GM10248 (cell line): Measurements from ENCODE around the gene TRABD.

ENCODE experiments used
- CTCF ChIA-PET: fragments of 300-600 bp; sonication (Branson Sonifier 250); formaldehyde crosslinking; extraction: SDS; loops from one replicate; lab custom pipeline; 2021; ENCODE audit warnings: antibody characterized with exemption; lab: Yijun Ruan, JAX
- POLR2A ChIA-PET: fragments of 350-650 bp; sonication (Branson Sonifier 250); formaldehyde crosslinking; extraction: SDS; loops from one replicate; lab custom pipeline; 2020; ENCODE audit warnings: antibody characterized with exemption; lab: Yijun Ruan, JAX
- DNase-seq: peaks from one replicate; pipeline ENCODE4 v3.0.0; 2012; ENCODE audit errors: extremely low spot score
- TF ChIP-seq, protein P1 (sequence below): IDR thresholded peaks from 2 replicates; pipeline ENCODE4 v1.5.1; 2012; ENCODE audit warnings: mild to moderate bottlenecking, low read depth; ENCODE audit errors: extremely low read depth, missing control alignments, control extremely low read depth

The TRABD gene

DNA sequence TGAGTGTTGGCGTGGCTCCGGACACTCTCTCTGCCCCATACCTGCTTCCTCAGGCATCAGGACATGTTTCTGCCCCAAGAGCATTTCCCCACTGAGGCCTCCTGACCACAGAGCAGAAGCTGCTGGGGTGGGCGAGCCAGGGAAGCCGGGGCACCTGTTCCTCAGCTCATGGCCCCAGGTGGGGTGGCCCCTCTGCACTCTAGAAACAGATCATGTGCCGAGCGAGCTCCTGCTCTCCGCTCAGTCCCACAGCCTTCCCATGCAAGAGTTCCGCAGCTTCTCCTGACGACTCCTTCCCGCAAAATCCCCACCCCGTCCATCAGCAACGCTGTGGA, 37.6 kb upstream of the TRABD start:
- CTCF ChIA-PET, result interaction anchor here (1.0 to 4.0 kb wide), 12 partner anchors 11 to 96 kb away, joined by 3 to 23 read pairs (median 5); partner anchors contain the start of gene MLC1
- POLR2A ChIA-PET, result interaction anchor here (0.6 kb wide), 1 partner anchor 123 kb away, joined by 6 read pairs; no protein-coding TSS in a partner anchor

DNA sequence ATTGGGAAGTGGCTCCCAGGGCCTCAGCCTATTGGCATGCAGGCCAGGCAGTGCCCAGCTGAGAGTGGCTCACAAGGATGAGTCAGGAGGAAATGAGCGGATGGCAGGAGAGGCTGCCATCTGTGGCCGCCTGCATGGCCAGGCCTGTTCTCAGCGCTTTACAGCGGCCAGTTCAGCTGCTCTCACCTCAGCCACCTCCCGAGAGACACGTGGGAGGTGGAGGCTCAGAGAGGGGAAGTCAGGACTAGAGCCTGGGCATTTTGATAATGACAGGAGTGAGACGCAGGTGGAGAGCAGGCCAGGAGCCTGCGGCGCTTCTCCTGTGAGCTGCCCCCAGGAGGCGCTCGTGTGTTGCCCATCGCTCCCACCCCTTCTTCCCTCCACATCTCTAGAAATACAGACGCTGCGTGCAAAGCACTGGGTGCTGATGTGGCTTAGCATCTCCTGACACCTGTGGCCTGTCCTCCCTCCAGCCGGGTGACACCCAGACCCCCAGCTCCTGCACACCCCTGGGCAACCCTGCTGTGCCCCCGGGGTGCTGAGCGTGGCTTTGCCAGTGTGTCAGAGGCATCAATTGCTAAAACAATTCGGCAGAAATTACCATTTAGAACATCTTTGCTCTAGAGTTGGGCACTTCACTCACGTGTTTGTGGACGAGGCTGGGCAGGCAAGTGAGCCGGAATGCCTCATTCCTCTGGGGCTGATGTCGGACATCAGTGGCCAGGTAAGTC, 36.6 kb upstream of the TRABD start:
- TF ChIP-seq, protein P1, sequence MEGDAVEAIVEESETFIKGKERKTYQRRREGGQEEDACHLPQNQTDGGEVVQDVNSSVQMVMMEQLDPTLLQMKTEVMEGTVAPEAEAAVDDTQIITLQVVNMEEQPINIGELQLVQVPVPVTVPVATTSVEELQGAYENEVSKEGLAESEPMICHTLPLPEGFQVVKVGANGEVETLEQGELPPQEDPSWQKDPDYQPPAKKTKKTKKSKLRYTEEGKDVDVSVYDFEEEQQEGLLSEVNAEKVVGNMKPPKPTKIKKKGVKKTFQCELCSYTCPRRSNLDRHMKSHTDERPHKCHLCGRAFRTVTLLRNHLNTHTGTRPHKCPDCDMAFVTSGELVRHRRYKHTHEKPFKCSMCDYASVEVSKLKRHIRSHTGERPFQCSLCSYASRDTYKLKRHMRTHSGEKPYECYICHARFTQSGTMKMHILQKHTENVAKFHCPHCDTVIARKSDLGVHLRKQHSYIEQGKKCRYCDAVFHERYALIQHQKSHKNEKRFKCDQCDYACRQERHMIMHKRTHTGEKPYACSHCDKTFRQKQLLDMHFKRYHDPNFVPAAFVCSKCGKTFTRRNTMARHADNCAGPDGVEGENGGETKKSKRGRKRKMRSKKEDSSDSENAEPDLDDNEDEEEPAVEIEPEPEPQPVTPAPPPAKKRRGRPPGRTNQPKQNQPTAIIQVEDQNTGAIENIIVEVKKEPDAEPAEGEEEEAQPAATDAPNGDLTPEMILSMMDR, result peak; percentile 87
- ChIA-PET POLR2A (no interaction called here), CTCF (interaction anchor here (0.6 to 4.0 kb wide), 20 partner anchors 9 to 218 kb away, joined by 3 to 23 read pairs (median 4); partner anchors contain the start of gene MLC1)
- peak; percentile 92 for DNase-seq

More for the DNA sequence above, 37.6 kb upstream of the TRABD start:
- DNase-seq, result no peak
- TF ChIP-seq, protein P1, result no peak

DNA sequence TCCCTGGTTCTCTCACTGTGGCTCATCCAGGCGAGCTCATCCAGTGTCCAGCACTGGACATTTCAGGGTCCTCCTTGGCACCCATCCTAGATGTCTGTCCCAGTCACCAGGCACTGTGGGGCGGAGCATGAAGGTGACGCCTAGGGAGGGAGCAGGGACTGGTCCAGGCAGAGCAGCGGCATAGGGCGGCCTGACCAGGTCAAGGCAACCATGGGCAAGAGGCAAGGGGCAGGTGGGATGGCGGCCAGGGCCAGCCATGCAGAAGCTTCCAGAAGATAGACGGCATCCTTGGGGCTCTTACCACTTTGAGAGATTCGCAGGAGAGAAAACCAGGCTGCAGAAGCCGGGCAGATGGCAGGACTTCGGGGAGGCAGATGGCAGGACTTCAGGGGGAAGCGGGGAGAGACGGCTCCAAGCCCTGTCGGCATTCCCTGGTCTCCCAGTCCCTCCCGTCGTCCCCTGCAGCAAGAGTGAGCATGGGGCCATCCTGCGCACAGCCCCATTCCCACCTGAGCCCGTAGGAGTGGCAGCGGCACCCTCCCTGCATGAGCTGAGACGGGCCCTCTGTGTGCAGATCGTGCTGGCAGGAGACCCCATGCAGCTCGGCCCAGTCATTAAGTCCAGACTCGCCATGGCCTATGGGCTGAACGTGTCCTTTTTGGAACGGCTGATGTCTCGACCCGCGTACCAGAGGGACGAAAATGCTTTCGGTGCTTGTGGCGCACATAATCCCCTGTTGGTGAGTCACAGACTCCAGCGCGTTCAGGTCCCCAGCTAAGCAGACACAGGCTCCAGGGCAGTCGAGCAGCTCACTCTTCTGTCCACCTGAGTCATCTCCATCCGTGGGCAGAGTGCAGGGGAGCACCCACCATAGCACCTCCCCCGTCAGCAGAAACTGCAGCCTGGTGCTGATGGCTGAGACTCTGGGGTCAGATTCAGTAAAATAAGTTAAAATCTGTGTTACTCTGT, 35.3 kb upstream of the TRABD start:
- POLR2A ChIA-PET, result no interaction called here
- CTCF ChIA-PET, result interaction anchor here (0.9 to 4.0 kb wide), 8 partner anchors 11 to 92 kb away, joined by 3 to 23 read pairs (median 4); no protein-coding TSS in a partner anchor
- TF ChIP-seq, protein P1, result no peak
- DNase-seq, result no peak

DNA sequence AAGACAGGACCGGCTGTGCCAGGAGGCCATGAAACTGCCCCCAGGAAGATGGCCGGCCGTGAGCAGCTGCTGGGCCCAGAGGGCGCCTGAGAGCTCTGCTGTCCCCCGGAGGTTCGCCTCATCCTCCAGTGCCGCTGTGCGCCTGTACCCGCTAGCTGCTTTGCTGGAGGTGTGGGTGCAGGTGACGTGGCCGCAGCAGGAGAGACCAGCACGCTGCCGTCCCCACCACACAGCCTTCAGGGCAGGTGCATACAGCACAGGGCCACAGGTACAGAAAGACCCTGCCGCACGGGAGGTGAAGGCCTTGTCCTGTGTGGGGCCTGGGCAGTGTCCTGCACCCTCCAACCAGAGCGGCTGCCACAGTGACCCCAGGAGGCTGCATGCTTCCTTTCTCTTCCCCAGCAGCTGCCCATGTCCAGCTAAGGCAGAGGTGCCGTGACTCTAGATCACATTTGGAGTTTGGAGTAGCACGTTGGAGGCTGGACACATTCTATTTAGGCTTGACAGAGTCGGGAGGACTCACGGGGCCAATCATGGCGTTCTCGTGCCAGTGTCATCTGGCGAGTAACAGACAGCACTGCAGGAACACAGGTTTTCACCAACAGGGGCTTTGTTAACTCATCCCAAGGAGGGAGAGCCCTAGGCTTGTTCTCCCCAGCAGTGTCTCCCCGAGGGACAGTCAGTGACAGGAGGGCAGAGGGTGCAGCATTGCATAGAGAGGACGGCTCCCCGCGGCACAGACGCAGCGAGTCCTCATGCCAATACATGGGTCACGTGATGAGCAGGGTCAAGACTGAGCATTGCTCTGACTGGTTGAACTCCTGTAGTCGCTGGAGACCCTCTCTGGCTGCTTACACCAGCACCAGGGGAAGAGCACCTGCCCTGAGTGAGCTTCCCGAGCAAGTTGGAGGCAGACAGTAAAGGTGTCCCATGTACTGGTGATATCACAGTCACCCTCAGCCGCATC, 33.9 kb upstream of the TRABD start:
- POLR2A ChIA-PET, result no interaction called here
- DNase-seq, result no peak
- CTCF ChIA-PET, result interaction anchor here (1.2 to 4.0 kb wide), 3 partner anchors 9 to 86 kb away, joined by 3 to 21 read pairs (median 4); no protein-coding TSS in a partner anchor
- TF ChIP-seq, protein P1, result no peak

DNA sequence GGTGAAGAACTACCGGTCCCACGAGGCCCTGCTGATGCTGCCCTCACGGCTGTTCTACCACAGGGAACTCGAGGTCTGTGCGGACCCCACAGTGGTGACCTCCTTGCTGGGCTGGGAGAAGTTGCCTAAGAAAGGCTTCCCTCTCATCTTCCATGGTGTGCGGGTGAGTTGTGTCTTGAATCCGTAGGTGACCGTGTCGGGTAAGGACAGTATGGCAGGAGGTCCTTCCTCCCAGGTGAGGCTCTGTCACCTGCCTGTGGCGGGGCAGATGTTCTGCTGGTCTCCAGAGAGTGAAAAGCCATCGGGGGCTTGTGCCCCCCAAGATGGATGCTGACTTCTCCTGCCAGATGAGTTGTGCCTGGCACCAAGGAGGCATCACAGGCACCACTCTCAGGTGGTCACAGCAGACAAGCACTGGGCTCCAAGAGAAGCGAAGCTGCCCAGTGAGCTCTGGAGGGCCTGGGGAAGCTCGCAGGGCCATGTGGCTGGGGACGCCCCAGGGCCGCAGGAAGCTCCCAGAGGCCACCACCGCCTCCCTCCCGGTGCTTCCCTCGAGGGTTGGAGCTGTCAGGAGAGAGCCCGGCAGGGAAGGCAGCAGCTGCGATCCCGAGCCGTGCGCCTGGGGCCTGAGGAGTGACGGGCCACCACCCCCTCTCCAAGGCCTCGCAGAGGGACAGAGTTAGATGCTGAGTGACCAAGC, 32.5 kb upstream of the TRABD start:
- DNase-seq, result no peak
- TF ChIP-seq, protein P1, result no peak
- POLR2A ChIA-PET, result no interaction called here
- CTCF ChIA-PET, result interaction anchor here (1.4 kb wide), 2 partner anchors 56 to 58 kb away, joined by 3 read pairs; no protein-coding TSS in a partner anchor
